Left cardiac atrium (tissue), 4 donors: ENCODE results near the gene KCNK5. TPM values are rescaled to one million over a fixed set of nuclear protein-coding genes. Genes with fewer than 3 reads are reported as not detected.

Experiments
- ATAC-seq, 2 donors: fragments of 200-7000 bp; cut with Tn5 transposase; one replicate each; pipeline ENCODE4 v1.9.1; 2020; ENCODE audit warnings: mild to moderate bottlenecking in 2 of 2, moderate library complexity in 2 of 2
- DNase-seq: peaks from one replicate; pipeline ENCODE4 v3.0.0-alpha.2; 2020
- intact Hi-C, 2 donors: fragments of 100-400 bp; cut with DNase I; formaldehyde crosslinking; loops; one replicate each; pipeline versions ENCODE4 v1.14.1 to v1.15.1; 2022 to 2023
- total RNA-seq, 2 donors: library from RNA; stranded (reverse); fragmentation: NEBNext Ultra II Directional; extraction: Animal tissue kit (Norgen Biotek cat#: 25700); gene quantifications; one replicate each; pipeline ENCODE4 v1.2.1, GENCODE V29; 2021
- donor health status: DM: no; HTN: yes; CAD: no.
- donor health status: DM: no; HTN: yes; CAD: no; lungs with severe emphysema.
- donor health status: DM: yes; HTN: yes; CAD: no.
- donor health status: Dilated cardiomyopathy.

KCNK5 gene
- total RNA-seq, 2 donors from 2014 or later = 0.76 to 1.2 TPM

GRCh38 chr6:39204160-39204495 lies 25.1 kb downstream of the KCNK5 start:
- intact Hi-C loops = no loop called here
- DNase-seq (no peak), ATAC-seq (peak in 1 of 2 donors; percentile 11)

- ATAC-seq (peak; percentile 47 to 87), DNase-seq (peak; percentile 45)
- intact Hi-C loops = no loop called here
Observed at GRCh38 chr6:39203436-39204159, 25.7 kb downstream of the KCNK5 start.

- intact Hi-C loops = no loop called here
- DNase-seq (no peak), ATAC-seq (no peak)
Observed at GRCh38 chr6:39202166-39202565, 27.1 kb downstream of the KCNK5 start.

- DNase-seq = no peak
- intact Hi-C loops = no loop called here
Observed at GRCh38 chr6:39200498-39201020, 28.7 kb downstream of the KCNK5 start.

GRCh38 chr6:39199976-39200375 lies 29.3 kb downstream of the KCNK5 start:
- intact Hi-C loops = no loop called here
- ATAC-seq = no peak
- no peak for DNase-seq

More at GRCh38 chr6:39200498-39201020, 28.7 kb downstream of the KCNK5 start:
- no peak for ATAC-seq

GRCh38 chr6:39199231-39199940 lies 29.9 kb downstream of the KCNK5 start:
- intact Hi-C loops = no loop called here
- ATAC-seq = no peak
- no peak for DNase-seq

GRCh38 chr6:39198528-39198927 lies 30.7 kb downstream of the KCNK5 start:
- intact Hi-C loops = no loop called here
- no peak for DNase-seq
- no peak for ATAC-seq

GRCh38 chr6:39197922-39198500 lies 31.3 kb downstream of the KCNK5 start:
- ATAC-seq (no peak), DNase-seq (no peak)
- intact Hi-C loops = no loop called here

- no peak for DNase-seq
- no peak for ATAC-seq
- intact Hi-C loops = no loop called here
Observed at GRCh38 chr6:39197521-39197920, 31.8 kb downstream of the KCNK5 start.

- peak; percentile 1 for DNase-seq
- intact Hi-C loops = no loop called here
- ATAC-seq = peak in 1 of 2 donors; percentile 16
Observed at GRCh38 chr6:39196673-39197091, 32.6 kb downstream of the KCNK5 start.

GRCh38 chr6:39195792-39196385 lies 33.4 kb downstream of the KCNK5 start:
- DNase-seq (no peak), ATAC-seq (no peak)
- intact Hi-C loops = no loop called here

GRCh38 chr6:39194466-39194865 lies 34.8 kb downstream of the KCNK5 start:
- intact Hi-C loops = no loop called here
- DNase-seq (no peak), ATAC-seq (no peak)

GRCh38 chr6:39193201-39193791 lies 36.0 kb downstream of the KCNK5 start:
- DNase-seq (no peak), ATAC-seq (peak in 1 of 2 donors; percentile 31)
- intact Hi-C loops = no loop called here

GRCh38 chr6:39192736-39193135 lies 36.5 kb downstream of the KCNK5 start:
- intact Hi-C loops = no loop called here
- DNase-seq (no peak), ATAC-seq (no peak)

- DNase-seq (no peak), ATAC-seq (no peak)
- intact Hi-C loops = no loop called here
Observed at GRCh38 chr6:39191236-39191930, 37.9 kb downstream of the KCNK5 start.

GRCh38 chr6:39190545-39191235 lies 38.6 kb downstream of the KCNK5 start:
- DNase-seq = no peak
- ATAC-seq = no peak
- intact Hi-C loops = no loop called here

- peak; percentile 67 to 79 for ATAC-seq
- intact Hi-C loops = no loop called here
- peak; percentile 34 for DNase-seq
Observed at GRCh38 chr6:39189915-39190544, 39.2 kb downstream of the KCNK5 start.

- DNase-seq = no peak
- ATAC-seq = no peak
- intact Hi-C loops = no loop called here
Observed at GRCh38 chr6:39189131-39189530, 40.1 kb downstream of the KCNK5 start.
